Stomach (tissue), 9 donors: ENCODE results near the gene FAM89B. TPM values are rescaled to one million over a fixed set of nuclear protein-coding genes. Genes with fewer than 3 reads are reported as not detected.

Source experiments
- DNase-seq, 2 donors: peaks; one replicate each; pipeline versions ENCODE4 v3.0.0 to v3.0.0-alpha.2; 2013 to 2019
- H3K27ac ChIP-seq, 5 donors: fragments of 200-600 bp in 4 of 5; sonication (generic) in 4 of 5; one replicate each; pipeline ENCODE4 v1.5.1; 2013 to 2019; ENCODE audit warnings: mild to moderate bottlenecking in 1 of 5, moderate library complexity in 1 of 5
- H3K27me3 ChIP-seq, 3 donors: fragments of 200-600 bp; sonication (generic); one replicate each; pipeline ENCODE4 v1.5.1; 2017 to 2019; ENCODE audit warnings: mixed run types in 1 of 3
- H3K36me3 ChIP-seq, 4 donors: fragments of 200-600 bp; sonication (generic); 1 replicate in 3 of 4; 2 replicates in 1 of 4; pipeline ENCODE4 v1.5.1; 2016 to 2019
- H3K4me1 ChIP-seq, 4 donors: fragments of 200-600 bp; sonication (generic); one replicate each; pipeline ENCODE4 v1.5.1; 2016 to 2019
- H3K4me3 ChIP-seq, 4 donors: fragments of 200-600 bp; sonication (generic) in 3 of 4; one replicate each; pipeline ENCODE4 v1.5.1; 2016 to 2019; ENCODE audit warnings: mild to moderate bottlenecking in 1 of 4
- H3K9me3 ChIP-seq, 4 donors: fragments of 200-600 bp; sonication (generic); one replicate each; pipeline ENCODE4 v1.5.1; 2016 to 2019
- EP300 ChIP-seq: sonication (generic); formaldehyde crosslinking; IDR thresholded peaks from one replicate; pipeline ENCODE4 v1.6.1; 2017; ENCODE audit warnings: antibody characterized with exemption
- POLR2A ChIP-seq, 4 donors: fragments of 450-650 bp; IDR thresholded peaks; one replicate each; pipeline ENCODE4 v1.6.1; 2016; ENCODE audit warnings: antibody characterized with exemption in 4 of 4, control low read depth in 2 of 4, mild to moderate bottlenecking in 1 of 4, moderate library complexity in 1 of 4
- POLR2AphosphoS5 ChIP-seq, 3 donors: sonication (generic); formaldehyde crosslinking; IDR thresholded peaks; one replicate each; pipeline ENCODE4 v1.6.1; 2016; ENCODE audit warnings: antibody characterized with exemption in 3 of 3
- WGBS, 5 donors: extraction: QIAGEN DNeasy Blood & Tissue Kit in 3 of 5; methylation state at CpG; one replicate each; pipeline versions ENCODE4 v1.1.5 to v1.1.7; 2013 to 2018; 5-methylcytosine and 5-hydroxymethylcytosine counted together
- intact Hi-C: fragments of 100-400 bp; cut with DNase I; formaldehyde crosslinking; loops from one replicate; pipeline ENCODE4 v1.15.1; 2023; ENCODE audit warnings: low total_unique reads
- polyA plus RNA-seq, 3 donors: library from polyadenylated mRNA; stranded (reverse); fragments of 200-250 nt; gene quantifications; one replicate each; pipeline ENCODE4 v1.2.3, GENCODE V29; 2013
- total RNA-seq, 5 donors: library from RNA; depleted of rRNA; stranded (reverse); fragments of >200 nt; gene quantifications; one replicate each; pipeline versions ENCODE4 v1.1.0 to v1.2.3, GENCODE V29; 2014 to 2016
- TF ChIP-seq, protein P1 (sequence below), 7 experiments: fragments of 450-650 bp in 4 of 7; fragments of 200-600 bp in 3 of 7; sonication (generic) in 3 of 7; IDR thresholded peaks; one replicate each; pipeline ENCODE4 v1.5.1; 2016 to 2019; ENCODE audit warnings: antibody characterized with exemption in 7 of 7, control low read depth in 2 of 7, mild to moderate bottlenecking in 1 of 7
- donor health status: healthy with polysubstance abuse.
- donor health status: Bipolar disorder and iron deficiency.
- donor health status: healthy.

The FAM89B gene
- total and polyA plus RNA-seq, 8 donors: 3.9 to 68.2 (median 56.8) TPM

GRCh38 chr11:65617136-65617850 is 45.0 kb downstream of the FAM89B start:
- TF ChIP-seq EP300 (no peak), POLR2AphosphoS5 (IDR thresholded peaks at IDR 0.05) (no peak), POLR2A (IDR thresholded peaks at IDR 0.05) (no peak)
- TF ChIP-seq, protein P1, sequence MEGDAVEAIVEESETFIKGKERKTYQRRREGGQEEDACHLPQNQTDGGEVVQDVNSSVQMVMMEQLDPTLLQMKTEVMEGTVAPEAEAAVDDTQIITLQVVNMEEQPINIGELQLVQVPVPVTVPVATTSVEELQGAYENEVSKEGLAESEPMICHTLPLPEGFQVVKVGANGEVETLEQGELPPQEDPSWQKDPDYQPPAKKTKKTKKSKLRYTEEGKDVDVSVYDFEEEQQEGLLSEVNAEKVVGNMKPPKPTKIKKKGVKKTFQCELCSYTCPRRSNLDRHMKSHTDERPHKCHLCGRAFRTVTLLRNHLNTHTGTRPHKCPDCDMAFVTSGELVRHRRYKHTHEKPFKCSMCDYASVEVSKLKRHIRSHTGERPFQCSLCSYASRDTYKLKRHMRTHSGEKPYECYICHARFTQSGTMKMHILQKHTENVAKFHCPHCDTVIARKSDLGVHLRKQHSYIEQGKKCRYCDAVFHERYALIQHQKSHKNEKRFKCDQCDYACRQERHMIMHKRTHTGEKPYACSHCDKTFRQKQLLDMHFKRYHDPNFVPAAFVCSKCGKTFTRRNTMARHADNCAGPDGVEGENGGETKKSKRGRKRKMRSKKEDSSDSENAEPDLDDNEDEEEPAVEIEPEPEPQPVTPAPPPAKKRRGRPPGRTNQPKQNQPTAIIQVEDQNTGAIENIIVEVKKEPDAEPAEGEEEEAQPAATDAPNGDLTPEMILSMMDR (IDR thresholded peaks at IDR 0.05): no peak
- H3K4me3 ChIP-seq: peak overlapping the region in 3 of 4 donors; percentile 79 to 98 (median 98)
- H3K9me3 ChIP-seq: no peaks in the 10 kb centered on the region
- H3K4me1 ChIP-seq: peaks cover 27 to 48% (median 33%) of the 10 kb centered on the region in 4 donors
- no peak overlapping the region for H3K27ac ChIP-seq
- intact Hi-C loops: no loop called here
- no peaks in the 10 kb centered on the region for H3K27me3 ChIP-seq
- peaks cover 40 to 60% (median 58%) of the 10 kb centered on the region in 4 donors for H3K36me3 ChIP-seq
- no peak for DNase-seq
- WGBS, 5 donors: 82 to 93% (median 89%) methylated on average over 17 of the region's 17 CpGs

GRCh38 chr11:65617990-65618751 is 45.8 kb downstream of the FAM89B start:
- Histone ChIP-seq H3K4me1 (peaks cover 19 to 39% (median 25%) of the 10 kb centered on the region in 4 donors), H3K27me3 (no peaks in the 10 kb centered on the region), H3K4me3 (no peak overlapping the region), H3K9me3 (no peaks in the 10 kb centered on the region), H3K36me3 (peaks cover 40 to 65% (median 62%) of the 10 kb centered on the region in 4 donors), H3K27ac (no peak overlapping the region)
- no peak for DNase-seq
- 92 to 96% (median 95%) methylated on average over 5 to 33 of the region's 33 CpGs for WGBS, 5 donors
- TF ChIP-seq, protein P1 (IDR thresholded peaks at IDR 0.05): no peak
- TF ChIP-seq EP300: no peak
- no peak for TF ChIP-seq POLR2AphosphoS5 (IDR thresholded peaks at IDR 0.05)
- TF ChIP-seq POLR2A (IDR thresholded peaks at IDR 0.05): no peak
- intact Hi-C loops: no loop called here

- intact Hi-C loops: no loop called here
- Histone ChIP-seq H3K36me3 (peaks cover 41 to 70% (median 68%) of the 10 kb centered on the region in 4 donors), H3K27ac (no peak overlapping the region), H3K9me3 (no peaks in the 10 kb centered on the region), H3K4me1 (peaks cover 15 to 34% (median 20%) of the 10 kb centered on the region in 4 donors), H3K27me3 (no peaks in the 10 kb centered on the region), H3K4me3 (no peak overlapping the region)
- WGBS, 5 donors: 89 to 96% (median 93%) methylated on average over 8 to 14 of the region's 14 CpGs
- TF ChIP-seq POLR2AphosphoS5 (IDR thresholded peaks at IDR 0.05) (no peak), EP300 (no peak)
- TF ChIP-seq, protein P1 (IDR thresholded peaks at IDR 0.05): no peak
- no peak for DNase-seq
Measured at GRCh38 chr11:65618763-65619162, 46.4 kb downstream of the FAM89B start.

DNA sequence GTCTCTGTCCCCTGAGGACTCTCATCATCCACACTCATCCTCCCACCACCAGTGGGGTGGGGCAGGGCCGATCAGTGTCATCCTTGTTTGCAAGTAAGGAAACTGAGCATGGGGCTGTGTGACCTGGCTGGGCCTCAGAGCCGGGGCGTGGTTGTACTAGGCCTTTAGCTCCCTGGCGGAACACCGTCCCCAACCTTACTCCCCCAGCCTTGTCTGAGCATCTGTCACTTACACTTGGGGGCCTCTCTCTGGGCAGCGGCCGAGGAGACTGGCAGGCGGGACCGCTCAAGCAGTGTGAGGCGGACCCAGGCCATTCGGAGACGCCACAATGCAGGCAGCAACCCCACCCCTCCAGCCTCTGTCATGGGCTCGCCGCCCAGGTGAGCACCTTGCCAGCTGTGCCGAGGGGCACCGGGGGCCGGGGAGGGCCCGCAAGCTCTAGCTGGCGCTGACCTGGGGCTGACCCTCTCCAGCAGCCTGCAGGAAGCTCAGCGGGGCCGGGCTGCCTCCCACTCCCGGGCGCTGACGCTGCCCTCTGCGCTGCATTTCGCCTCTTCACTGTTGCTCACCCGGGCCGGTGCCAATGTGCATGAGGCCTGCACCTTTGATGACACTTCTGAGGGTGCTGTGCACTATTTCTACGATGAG is 47.1 kb downstream of the FAM89B start:
- no peak overlapping the region for H3K4me3 ChIP-seq
- 92 to 95% (median 94%) methylated on average over 12 to 29 of the region's 29 CpGs for WGBS, 5 donors

More for the DNA sequence above, 47.1 kb downstream of the FAM89B start:
- no peaks in the 10 kb centered on the region for H3K27me3 ChIP-seq
- intact Hi-C loops: no loop called here
- peaks cover 15 to 33% (median 20%) of the 10 kb centered on the region in 4 donors for H3K4me1 ChIP-seq
- no peak overlapping the region for H3K27ac ChIP-seq
- no peak for TF ChIP-seq EP300
- TF ChIP-seq POLR2AphosphoS5 (IDR thresholded peaks at IDR 0.05): no peak
- TF ChIP-seq POLR2A (IDR thresholded peaks at IDR 0.05): no peak
- TF ChIP-seq, protein P1 (IDR thresholded peaks at IDR 0.05): no peak
- H3K36me3 ChIP-seq: peaks cover 47 to 77% (median 74%) of the 10 kb centered on the region in 4 donors
- H3K9me3 ChIP-seq: no peaks in the 10 kb centered on the region
- no peak for DNase-seq
